Measurements from ENCODE around the gene VN1R2.
"Not testable (repeated sequence)": the region's sequence is repeated elsewhere in the genome, so short reads cannot be mapped to it uniquely, and the experiment has no call there.

DNA sequence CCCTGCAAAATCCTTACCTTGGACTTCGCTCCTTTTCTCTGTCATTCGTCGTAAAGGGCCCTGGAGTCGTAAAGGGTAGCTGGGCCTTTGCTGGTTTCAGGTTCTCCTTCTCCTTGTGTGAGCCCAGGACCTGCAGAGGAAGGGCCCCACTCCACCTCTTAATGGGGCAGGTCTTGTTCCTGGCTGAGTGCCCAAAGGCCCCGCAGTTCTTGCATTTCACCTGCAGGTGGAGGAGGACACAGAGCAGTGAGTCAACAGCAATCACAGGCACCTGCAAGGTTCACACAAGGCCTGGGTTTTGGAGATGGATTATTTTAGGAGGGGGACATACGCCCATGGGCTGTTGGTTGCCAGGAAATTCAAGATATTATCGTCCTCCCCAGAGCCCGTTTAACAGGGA is 43.2 kb downstream of the VN1R2 start:
- TF ChIP-seq, protein P1, sequence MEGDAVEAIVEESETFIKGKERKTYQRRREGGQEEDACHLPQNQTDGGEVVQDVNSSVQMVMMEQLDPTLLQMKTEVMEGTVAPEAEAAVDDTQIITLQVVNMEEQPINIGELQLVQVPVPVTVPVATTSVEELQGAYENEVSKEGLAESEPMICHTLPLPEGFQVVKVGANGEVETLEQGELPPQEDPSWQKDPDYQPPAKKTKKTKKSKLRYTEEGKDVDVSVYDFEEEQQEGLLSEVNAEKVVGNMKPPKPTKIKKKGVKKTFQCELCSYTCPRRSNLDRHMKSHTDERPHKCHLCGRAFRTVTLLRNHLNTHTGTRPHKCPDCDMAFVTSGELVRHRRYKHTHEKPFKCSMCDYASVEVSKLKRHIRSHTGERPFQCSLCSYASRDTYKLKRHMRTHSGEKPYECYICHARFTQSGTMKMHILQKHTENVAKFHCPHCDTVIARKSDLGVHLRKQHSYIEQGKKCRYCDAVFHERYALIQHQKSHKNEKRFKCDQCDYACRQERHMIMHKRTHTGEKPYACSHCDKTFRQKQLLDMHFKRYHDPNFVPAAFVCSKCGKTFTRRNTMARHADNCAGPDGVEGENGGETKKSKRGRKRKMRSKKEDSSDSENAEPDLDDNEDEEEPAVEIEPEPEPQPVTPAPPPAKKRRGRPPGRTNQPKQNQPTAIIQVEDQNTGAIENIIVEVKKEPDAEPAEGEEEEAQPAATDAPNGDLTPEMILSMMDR (IDR thresholded peaks at IDR 0.05) = not testable (repeated sequence)
- TF ChIP-seq POLR2A (IDR thresholded peaks at IDR 0.05) = not testable (repeated sequence)
